BJ (cell line): ENCODE data around the gene ACACB. TPM values are rescaled to one million over a fixed set of nuclear protein-coding genes. Genes with fewer than 3 reads are reported as not detected.
A peak's percentile ranks its signal among the peaks of the same experiment; 100 is the strongest.

Source experiments
- CTCF ChIA-PET: fragments of 350-600 bp; formaldehyde crosslinking; extraction: SDS; loops from one replicate; lab custom pipeline; 2021; ENCODE audit warnings: antibody characterized with exemption, inconsistent platforms; lab: Yijun Ruan, JAX
- POLR2A ChIA-PET: fragments of 300-600 bp; sonication (Branson Sonifier 250); formaldehyde crosslinking; extraction: SDS; loops from one replicate; lab custom pipeline; 2021; ENCODE audit warnings: antibody characterized with exemption; lab: Charles Lee
- DNase-seq: peaks from one replicate; pipeline ENCODE4 v3.0.0-alpha.2; 2011; ENCODE audit warnings: low read depth
- H3K27me3 ChIP-seq: 2 replicates; pipeline ENCODE4 v1.6.0; 2011; ENCODE audit warnings: low read length; ENCODE audit not compliant: control insufficient read depth, insufficient read depth
- H3K36me3 ChIP-seq: 2 replicates; pipeline ENCODE4 v1.5.1; 2011; ENCODE audit warnings: low read length; ENCODE audit not compliant: control insufficient read depth, insufficient read depth
- H3K4me3 ChIP-seq: 2 replicates; pipeline ENCODE4 v1.5.1; 2011; ENCODE audit warnings: low read depth, mild to moderate bottlenecking, control low read depth, low read length
- polyA plus RNA-seq: library from polyadenylated mRNA; depleted of rRNA; stranded (reverse); fragments of >200 nt; gene quantifications from 2 replicates; pipeline ENCODE4 v1.2.3, GENCODE V29; 2011
- TF ChIP-seq, protein P1 (sequence below): IDR thresholded peaks from 2 replicates; pipeline ENCODE4 v1.5.1; 2011; ENCODE audit warnings: low read depth, mild to moderate bottlenecking, control low read depth, inconsistent platforms, low read length, moderate library complexity; ENCODE audit not compliant: insufficient read depth

The ACACB gene
- polyA plus RNA-seq, 1 experiment: 1.7 TPM

DNA sequence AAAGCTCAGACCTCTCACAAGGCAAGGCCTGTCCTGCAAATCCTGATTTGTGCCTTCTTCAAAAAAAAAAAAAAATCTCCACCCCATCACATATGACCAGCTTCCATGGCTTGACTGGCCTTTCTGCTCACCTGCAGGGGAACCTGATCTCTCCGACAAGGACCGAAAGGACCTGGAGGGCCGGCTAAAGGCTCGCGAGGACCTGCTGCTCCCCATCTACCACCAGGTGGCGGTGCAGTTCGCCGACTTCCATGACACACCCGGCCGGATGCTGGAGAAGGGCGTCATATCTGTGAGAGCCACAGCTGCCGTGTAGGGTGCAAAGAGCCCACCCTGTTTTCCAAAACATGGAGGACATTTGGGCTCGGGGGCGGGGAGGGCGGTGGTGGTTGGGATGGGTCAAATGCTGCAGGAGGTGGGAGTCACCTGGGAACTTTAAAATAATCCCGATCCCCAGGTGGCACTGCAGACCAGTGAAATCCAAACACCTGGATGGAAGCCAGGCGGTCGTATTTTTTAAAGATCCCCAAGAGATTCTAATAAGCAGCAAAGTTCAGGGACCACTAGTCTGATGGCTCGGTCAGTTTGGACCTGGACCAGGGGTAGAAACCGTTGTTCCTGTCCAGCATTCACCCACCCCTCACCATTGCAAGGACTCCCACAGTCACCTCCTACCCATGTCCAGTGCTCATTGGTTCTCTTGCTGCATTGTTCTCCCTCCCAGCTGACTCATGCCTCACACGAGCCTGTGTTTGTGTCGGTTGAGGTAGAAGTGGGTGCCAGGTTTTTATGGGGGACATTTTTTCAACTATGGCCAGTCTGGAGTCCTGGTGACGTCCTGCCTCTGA lies 147.9 kb downstream of the ACACB start:
- Histone ChIP-seq H3K36me3 (no peaks in the 10 kb centered on the region; the same call in 1 of the 2 replicates), H3K27me3 (no peaks in the 10 kb centered on the region), H3K4me3 (no peak overlapping the region)
- POLR2A ChIA-PET: no interaction called here
- CTCF ChIA-PET: interaction anchor here (0.6 to 3.5 kb wide), 13 partner anchors 9 to 148 kb away, joined by 3 to 25 read pairs (median 5); no protein-coding TSS in a partner anchor
- no peak for DNase-seq
- TF ChIP-seq, protein P1, sequence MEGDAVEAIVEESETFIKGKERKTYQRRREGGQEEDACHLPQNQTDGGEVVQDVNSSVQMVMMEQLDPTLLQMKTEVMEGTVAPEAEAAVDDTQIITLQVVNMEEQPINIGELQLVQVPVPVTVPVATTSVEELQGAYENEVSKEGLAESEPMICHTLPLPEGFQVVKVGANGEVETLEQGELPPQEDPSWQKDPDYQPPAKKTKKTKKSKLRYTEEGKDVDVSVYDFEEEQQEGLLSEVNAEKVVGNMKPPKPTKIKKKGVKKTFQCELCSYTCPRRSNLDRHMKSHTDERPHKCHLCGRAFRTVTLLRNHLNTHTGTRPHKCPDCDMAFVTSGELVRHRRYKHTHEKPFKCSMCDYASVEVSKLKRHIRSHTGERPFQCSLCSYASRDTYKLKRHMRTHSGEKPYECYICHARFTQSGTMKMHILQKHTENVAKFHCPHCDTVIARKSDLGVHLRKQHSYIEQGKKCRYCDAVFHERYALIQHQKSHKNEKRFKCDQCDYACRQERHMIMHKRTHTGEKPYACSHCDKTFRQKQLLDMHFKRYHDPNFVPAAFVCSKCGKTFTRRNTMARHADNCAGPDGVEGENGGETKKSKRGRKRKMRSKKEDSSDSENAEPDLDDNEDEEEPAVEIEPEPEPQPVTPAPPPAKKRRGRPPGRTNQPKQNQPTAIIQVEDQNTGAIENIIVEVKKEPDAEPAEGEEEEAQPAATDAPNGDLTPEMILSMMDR: peak; percentile 83

DNA sequence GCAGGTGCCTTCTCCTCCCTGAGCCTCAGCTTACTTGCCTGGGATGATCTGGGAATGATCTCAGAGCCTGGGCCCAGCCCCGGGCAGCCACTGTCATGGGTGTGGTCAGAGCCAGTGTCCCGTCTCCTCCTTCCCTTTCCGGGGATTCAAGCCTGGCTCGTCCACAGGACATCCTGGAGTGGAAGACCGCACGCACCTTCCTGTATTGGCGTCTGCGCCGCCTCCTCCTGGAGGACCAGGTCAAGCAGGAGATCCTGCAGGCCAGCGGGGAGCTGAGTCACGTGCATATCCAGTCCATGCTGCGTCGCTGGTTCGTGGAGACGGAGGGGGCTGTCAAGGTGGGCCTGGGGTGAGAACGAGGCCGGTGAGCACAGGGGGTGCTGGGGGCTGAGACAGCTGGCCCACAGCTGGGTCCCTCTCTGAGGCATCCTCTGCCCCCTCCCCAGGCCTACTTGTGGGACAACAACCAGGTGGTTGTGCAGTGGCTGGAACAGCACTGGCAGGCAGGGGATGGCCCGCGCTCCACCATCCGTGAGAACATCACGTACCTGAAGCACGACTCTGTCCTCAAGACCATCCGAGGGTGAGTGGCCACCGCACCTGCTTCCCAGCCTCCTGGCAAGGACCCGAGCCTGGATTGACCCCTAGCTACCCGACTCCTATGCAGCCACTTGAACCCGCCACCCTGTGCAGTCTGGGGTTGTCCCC lies 148.7 kb downstream of the ACACB start:
- POLR2A ChIA-PET: no interaction called here
- Histone ChIP-seq H3K4me3 (no peak overlapping the region), H3K27me3 (no peaks in the 10 kb centered on the region), H3K36me3 (no peaks in the 10 kb centered on the region; the same call in 1 of the 2 replicates)
- DNase-seq: no peak
- CTCF ChIA-PET: interaction anchor here (0.8 to 3.5 kb wide), 8 partner anchors 10 to 142 kb away, joined by 4 to 25 read pairs (median 8); no protein-coding TSS in a partner anchor
- TF ChIP-seq, protein P1: no peak

DNA sequence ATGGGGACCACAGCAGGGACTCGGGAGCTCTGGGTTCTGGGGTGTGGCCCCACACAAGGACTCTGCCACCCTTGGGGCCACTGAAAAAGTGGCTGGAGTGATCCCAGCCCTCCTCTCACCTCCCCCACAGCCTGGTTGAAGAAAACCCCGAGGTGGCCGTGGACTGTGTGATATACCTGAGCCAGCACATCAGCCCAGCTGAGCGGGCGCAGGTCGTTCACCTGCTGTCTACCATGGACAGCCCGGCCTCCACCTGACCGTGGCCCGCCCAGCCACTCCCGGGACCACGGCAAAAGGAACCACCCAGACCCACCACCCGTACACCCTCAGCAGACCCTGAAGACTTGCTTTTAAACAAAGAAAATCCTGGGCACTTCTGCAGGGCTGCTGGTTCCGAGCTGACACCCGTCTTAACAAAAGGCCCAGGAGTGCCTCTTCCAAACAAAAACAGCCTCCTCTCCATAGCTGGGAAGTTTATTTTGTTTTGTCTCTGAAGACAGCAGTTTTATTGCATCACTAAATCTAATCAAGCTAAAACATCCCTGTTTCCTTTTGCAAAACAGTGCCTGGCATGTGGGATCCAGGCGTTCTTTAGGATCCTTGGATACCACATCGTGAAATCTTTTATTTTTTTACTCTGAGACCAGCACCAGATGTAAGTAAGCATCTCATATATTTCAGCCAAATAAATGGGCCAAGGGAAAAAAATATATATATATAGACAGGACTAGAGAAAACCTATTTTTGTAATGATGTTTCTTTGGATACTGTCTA lies 149.9 kb downstream of the ACACB start:
- Histone ChIP-seq H3K4me3 (no peak overlapping the region), H3K27me3 (no peaks in the 10 kb centered on the region), H3K36me3 (no peaks in the 10 kb centered on the region; the same call in 1 of the 2 replicates)
- ChIA-PET CTCF (interaction anchor here (1.9 to 3.5 kb wide), 2 partner anchors 8 to 119 kb away, joined by 8 to 16 read pairs; no protein-coding TSS in a partner anchor), POLR2A (no interaction called here)
- DNase-seq: peak; percentile 4
- TF ChIP-seq, protein P1: no peak

DNA sequence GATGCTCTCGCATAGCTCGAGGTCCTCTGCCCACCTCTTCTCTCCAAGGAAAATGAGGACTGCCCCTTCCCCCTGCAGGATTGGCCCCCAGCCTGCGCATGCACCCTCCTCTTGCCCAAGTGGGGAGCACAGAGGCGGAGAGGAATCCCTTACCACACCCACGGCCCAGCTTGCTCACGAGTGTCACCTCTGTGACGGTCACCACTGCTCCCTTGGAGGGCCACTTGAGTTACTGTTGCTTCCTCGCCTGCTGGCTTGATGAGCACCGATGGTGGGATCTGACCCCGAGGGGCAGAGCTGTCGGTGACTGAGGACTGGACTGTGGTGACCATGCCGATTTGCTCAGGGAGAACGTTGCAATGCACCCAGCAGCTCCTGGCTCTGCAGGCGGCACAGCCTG lies 151.0 kb downstream of the ACACB start:
- no peaks in the 10 kb centered on the region; the same call in 1 of the 2 replicates for H3K36me3 ChIP-seq
- DNase-seq: no peak
- POLR2A ChIA-PET: no interaction called here
- TF ChIP-seq, protein P1: no peak
- H3K27me3 ChIP-seq: no peaks in the 10 kb centered on the region
- CTCF ChIA-PET: interaction anchor here (1.1 to 1.4 kb wide), 2 partner anchors 107 to 118 kb away, joined by 3 read pairs; no protein-coding TSS in a partner anchor
- no peak overlapping the region for H3K4me3 ChIP-seq
